Measurements from ENCODE around the gene CREB3L2. TPM values are rescaled to one million over a fixed set of nuclear protein-coding genes. Genes with fewer than 3 reads are reported as not detected.

CREB3L2 gene
- total RNA-seq, 1 donor: 28.6 TPM

GRCh38 chr7:137990251-137990941, 11.5 kb downstream of the CREB3L2 start:
- H3K4me2 ChIP-seq (ENCODE audit: insufficient read depth, low read length): peak overlapping the region; percentile 68
- H4K20me1 ChIP-seq (ENCODE audit: insufficient read depth, low read length): peaks cover 4% of the 10 kb centered on the region
- no peaks in the 10 kb centered on the region for H3K9me3 ChIP-seq (ENCODE audit: low read depth, low read length)
- no peak for DNase-seq (ENCODE audit: insufficient read length, low spot score, missing footprints)
- no peak overlapping the region for H2AFZ ChIP-seq (ENCODE audit: low read length)
- H3K4me1 ChIP-seq (ENCODE audit: insufficient read depth, low read length): peaks cover 93% of the 10 kb centered on the region
- no peak overlapping the region for H3K4me3 ChIP-seq (ENCODE audit: insufficient read depth, low read length)
- H3K27me3 ChIP-seq (ENCODE audit: insufficient read depth, low read length): no peaks in the 10 kb centered on the region
- H3K27ac ChIP-seq (ENCODE audit: low read depth, low read length): peak overlapping the region; percentile 98
- peaks cover 84% of the 10 kb centered on the region for H3K79me2 ChIP-seq (ENCODE audit: insufficient read depth, low read length)
- TF ChIP-seq CTCF (IDR thresholded peaks at IDR 0.05; ENCODE audit: extremely low read depth, low read depth, low read length): no peak
- peaks cover 6% of the 10 kb centered on the region for H3K36me3 ChIP-seq (ENCODE audit: insufficient read depth, low read length)

GRCh38 chr7:137989590-137989989, 12.3 kb downstream of the CREB3L2 start:
- no peak for TF ChIP-seq CTCF (IDR thresholded peaks at IDR 0.05; ENCODE audit: extremely low read depth, low read depth, low read length)
- peak overlapping the region; percentile 68 for H3K4me2 ChIP-seq (ENCODE audit: insufficient read depth, low read length)
- H4K20me1 ChIP-seq (ENCODE audit: insufficient read depth, low read length): peaks cover 4% of the 10 kb centered on the region

GRCh38 chr7:137989094-137989493, 12.8 kb downstream of the CREB3L2 start:
- H2AFZ ChIP-seq (ENCODE audit: low read length): no peak overlapping the region
- peak overlapping the region; percentile 68 for H3K4me2 ChIP-seq (ENCODE audit: insufficient read depth, low read length)
- H3K36me3 ChIP-seq (ENCODE audit: insufficient read depth, low read length): peaks cover 6% of the 10 kb centered on the region
- peaks cover 97% of the 10 kb centered on the region for H3K4me1 ChIP-seq (ENCODE audit: insufficient read depth, low read length)
- H3K79me2 ChIP-seq (ENCODE audit: insufficient read depth, low read length): peaks cover 86% of the 10 kb centered on the region
- no peak for DNase-seq (ENCODE audit: insufficient read length, low spot score, missing footprints)
- no peaks in the 10 kb centered on the region for H3K27me3 ChIP-seq (ENCODE audit: insufficient read depth, low read length)
- peak overlapping the region; percentile 98 for H3K27ac ChIP-seq (ENCODE audit: low read depth, low read length)
- no peak overlapping the region for H3K4me3 ChIP-seq (ENCODE audit: insufficient read depth, low read length)
- TF ChIP-seq CTCF (IDR thresholded peaks at IDR 0.05; ENCODE audit: extremely low read depth, low read depth, low read length): no peak
- peaks cover 4% of the 10 kb centered on the region for H4K20me1 ChIP-seq (ENCODE audit: insufficient read depth, low read length)
- H3K9me3 ChIP-seq (ENCODE audit: low read depth, low read length): no peaks in the 10 kb centered on the region

More at GRCh38 chr7:137989590-137989989, 12.3 kb downstream of the CREB3L2 start:
- H3K27ac ChIP-seq (ENCODE audit: low read depth, low read length): peak overlapping the region; percentile 98
- peaks cover 86% of the 10 kb centered on the region for H3K79me2 ChIP-seq (ENCODE audit: insufficient read depth, low read length)
- peaks cover 6% of the 10 kb centered on the region for H3K36me3 ChIP-seq (ENCODE audit: insufficient read depth, low read length)
- no peaks in the 10 kb centered on the region for H3K9me3 ChIP-seq (ENCODE audit: low read depth, low read length)
- peaks cover 97% of the 10 kb centered on the region for H3K4me1 ChIP-seq (ENCODE audit: insufficient read depth, low read length)
- no peak overlapping the region for H2AFZ ChIP-seq (ENCODE audit: low read length)
- no peak overlapping the region for H3K4me3 ChIP-seq (ENCODE audit: insufficient read depth, low read length)
- no peaks in the 10 kb centered on the region for H3K27me3 ChIP-seq (ENCODE audit: insufficient read depth, low read length)
- DNase-seq (ENCODE audit: insufficient read length, low spot score, missing footprints): no peak

- Histone ChIP-seq H3K4me3 (ENCODE audit: insufficient read depth, low read length) (no peak overlapping the region), H3K36me3 (ENCODE audit: insufficient read depth, low read length) (peaks cover 6% of the 10 kb centered on the region), H3K4me1 (ENCODE audit: insufficient read depth, low read length) (peaks cover 97% of the 10 kb centered on the region), H2AFZ (ENCODE audit: low read length) (no peak overlapping the region), H3K9me3 (ENCODE audit: low read depth, low read length) (no peaks in the 10 kb centered on the region), H3K27me3 (ENCODE audit: insufficient read depth, low read length) (no peaks in the 10 kb centered on the region), H3K27ac (ENCODE audit: low read depth, low read length) (peak overlapping the region; percentile 98), H3K4me2 (ENCODE audit: insufficient read depth, low read length) (peak overlapping the region; percentile 1), H3K79me2 (ENCODE audit: insufficient read depth, low read length) (peaks cover 86% of the 10 kb centered on the region), H4K20me1 (ENCODE audit: insufficient read depth, low read length) (peaks cover 1% of the 10 kb centered on the region)
- DNase-seq (ENCODE audit: insufficient read length, low spot score, missing footprints): no peak
- no peak for TF ChIP-seq CTCF (IDR thresholded peaks at IDR 0.05; ENCODE audit: extremely low read depth, low read depth, low read length)
Observed at GRCh38 chr7:137987968-137988367, 13.9 kb downstream of the CREB3L2 start.
